Measurements from ENCODE around the gene IRF2BP1. TPM values are rescaled to one million over a fixed set of nuclear protein-coding genes. Genes with fewer than 3 reads are reported as not detected.
"Not testable (repeated sequence)": the region's sequence is repeated elsewhere in the genome, so short reads cannot be mapped to it uniquely, and the experiment has no call there.

Gene IRF2BP1
- total RNA-seq, 1 donor from 2014 or later, result 45.1 TPM

- DNase-seq (ENCODE audit: low read depth), result peak; percentile 49
Measured at GRCh38 chr19:45882652-45883585, 3.0 kb downstream of the IRF2BP1 start.

- DNase-seq (ENCODE audit: low read depth), result no peak
Measured at GRCh38 chr19:45881909-45882528, 3.9 kb downstream of the IRF2BP1 start.

GRCh38 chr19:45881082-45881908 lies 4.6 kb downstream of the IRF2BP1 start:
- DNase-seq (ENCODE audit: low read depth), result no peak

- DNase-seq (ENCODE audit: low read depth), result no peak
Measured at GRCh38 chr19:45879971-45880370, 6.0 kb downstream of the IRF2BP1 start.

GRCh38 chr19:45879055-45879454 lies 6.9 kb downstream of the IRF2BP1 start:
- no peak for DNase-seq (ENCODE audit: low read depth)

- peak; percentile 28 for DNase-seq (ENCODE audit: low read depth)
Measured at GRCh38 chr19:45878043-45878794, 7.7 kb downstream of the IRF2BP1 start.

- DNase-seq (ENCODE audit: low read depth), result no peak
Measured at GRCh38 chr19:45876411-45877197, 9.3 kb downstream of the IRF2BP1 start.

- no peak for DNase-seq (ENCODE audit: low read depth)
Measured at GRCh38 chr19:45876161-45876410, 9.9 kb downstream of the IRF2BP1 start.

- DNase-seq (ENCODE audit: low read depth), result no peak
Measured at GRCh38 chr19:45874620-45874966, 11.3 kb downstream of the IRF2BP1 start.

GRCh38 chr19:45873219-45873772 lies 12.6 kb downstream of the IRF2BP1 start:
- no peak for DNase-seq (ENCODE audit: low read depth)

GRCh38 chr19:45872095-45872919 lies 13.6 kb downstream of the IRF2BP1 start:
- DNase-seq (ENCODE audit: low read depth), result no peak

- DNase-seq (ENCODE audit: low read depth), result no peak
Measured at GRCh38 chr19:45870798-45871197, 15.1 kb downstream of the IRF2BP1 start.

- DNase-seq (ENCODE audit: low read depth), result not testable (repeated sequence)
Measured at GRCh38 chr19:45867241-45867640, 18.7 kb downstream of the IRF2BP1 start.

GRCh38 chr19:45866400-45867176 lies 19.4 kb downstream of the IRF2BP1 start:
- DNase-seq (ENCODE audit: low read depth), result no peak

GRCh38 chr19:45865269-45865948 lies 20.5 kb downstream of the IRF2BP1 start:
- DNase-seq (ENCODE audit: low read depth), result no peak

GRCh38 chr19:45864629-45865082 lies 21.3 kb downstream of the IRF2BP1 start:
- no peak for DNase-seq (ENCODE audit: low read depth)

GRCh38 chr19:45863840-45864628 lies 21.9 kb downstream of the IRF2BP1 start, which contains the start of gene FOXA3:
TSS of gene FOXA3 (plus strand) at chr19:45864326. CDS start at chr19:45864457, 131 bp downstream.
- DNase-seq (ENCODE audit: low read depth), result peak; percentile 54
